Nephron progenitor cell (in vitro differentiated cells): ENCODE results near the gene EFNB2.

Experiments used
- DNase-seq: peaks from one replicate; pipeline ENCODE4 v3.0.0; 2021
- H3K27ac Mint-ChIP-seq: 2 replicates; pipeline ENCODE4 v1.8.0; 2021; ENCODE audit warnings: mild to moderate bottlenecking, moderate library complexity, mixed read lengths
- H3K27me3 Mint-ChIP-seq: 2 replicates; pipeline ENCODE4 v1.8.0; 2021; ENCODE audit warnings: mild to moderate bottlenecking, low read depth, mixed read lengths; ENCODE audit not compliant: poor library complexity
- H3K36me3 Mint-ChIP-seq: 2 replicates; pipeline ENCODE4 v1.8.0; 2021; ENCODE audit warnings: low read depth, mixed read lengths
- H3K4me1 Mint-ChIP-seq: 2 replicates; pipeline ENCODE4 v1.8.0; 2021; ENCODE audit warnings: mixed read lengths
- H3K4me3 Mint-ChIP-seq: 2 replicates; pipeline ENCODE4 v1.8.0; 2021; ENCODE audit warnings: mild to moderate bottlenecking, moderate library complexity, mixed read lengths
- H3K9me3 Mint-ChIP-seq: 2 replicates; pipeline ENCODE4 v1.8.0; 2021; ENCODE audit warnings: mild to moderate bottlenecking, moderate library complexity, mixed read lengths
- TF ChIP-seq, protein P1 (sequence below): fragments of 200-600 bp; sonication (generic); IDR thresholded peaks from 2 replicates; pipeline ENCODE4 v1.5.0; 2021; ENCODE audit warnings: antibody characterized with exemption

EFNB2 gene

GRCh38 chr13:106478116-106478515 lies 57.3 kb downstream of the EFNB2 start:
- no peak for DNase-seq
- Mint-ChIP-seq H3K27me3 (peaks cover 13% of the 10 kb centered on the region), H3K4me3 (no peak overlapping the region), H3K27ac (no peak overlapping the region), H3K36me3 (peaks cover 14% of the 10 kb centered on the region), H3K4me1 (peaks cover 55% of the 10 kb centered on the region), H3K9me3 (peaks cover 23% of the 10 kb centered on the region)
- TF ChIP-seq, protein P1, sequence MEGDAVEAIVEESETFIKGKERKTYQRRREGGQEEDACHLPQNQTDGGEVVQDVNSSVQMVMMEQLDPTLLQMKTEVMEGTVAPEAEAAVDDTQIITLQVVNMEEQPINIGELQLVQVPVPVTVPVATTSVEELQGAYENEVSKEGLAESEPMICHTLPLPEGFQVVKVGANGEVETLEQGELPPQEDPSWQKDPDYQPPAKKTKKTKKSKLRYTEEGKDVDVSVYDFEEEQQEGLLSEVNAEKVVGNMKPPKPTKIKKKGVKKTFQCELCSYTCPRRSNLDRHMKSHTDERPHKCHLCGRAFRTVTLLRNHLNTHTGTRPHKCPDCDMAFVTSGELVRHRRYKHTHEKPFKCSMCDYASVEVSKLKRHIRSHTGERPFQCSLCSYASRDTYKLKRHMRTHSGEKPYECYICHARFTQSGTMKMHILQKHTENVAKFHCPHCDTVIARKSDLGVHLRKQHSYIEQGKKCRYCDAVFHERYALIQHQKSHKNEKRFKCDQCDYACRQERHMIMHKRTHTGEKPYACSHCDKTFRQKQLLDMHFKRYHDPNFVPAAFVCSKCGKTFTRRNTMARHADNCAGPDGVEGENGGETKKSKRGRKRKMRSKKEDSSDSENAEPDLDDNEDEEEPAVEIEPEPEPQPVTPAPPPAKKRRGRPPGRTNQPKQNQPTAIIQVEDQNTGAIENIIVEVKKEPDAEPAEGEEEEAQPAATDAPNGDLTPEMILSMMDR = no peak

- TF ChIP-seq, protein P1 = no peak
- no peak for DNase-seq
- Mint-ChIP-seq H3K36me3 (peaks cover 10% of the 10 kb centered on the region), H3K9me3 (peaks cover 16% of the 10 kb centered on the region), H3K4me1 (peaks cover 63% of the 10 kb centered on the region), H3K27me3 (peaks cover 15% of the 10 kb centered on the region), H3K4me3 (no peak overlapping the region), H3K27ac (no peak overlapping the region)
Measured at GRCh38 chr13:106477303-106477702, 58.2 kb downstream of the EFNB2 start.

DNA sequence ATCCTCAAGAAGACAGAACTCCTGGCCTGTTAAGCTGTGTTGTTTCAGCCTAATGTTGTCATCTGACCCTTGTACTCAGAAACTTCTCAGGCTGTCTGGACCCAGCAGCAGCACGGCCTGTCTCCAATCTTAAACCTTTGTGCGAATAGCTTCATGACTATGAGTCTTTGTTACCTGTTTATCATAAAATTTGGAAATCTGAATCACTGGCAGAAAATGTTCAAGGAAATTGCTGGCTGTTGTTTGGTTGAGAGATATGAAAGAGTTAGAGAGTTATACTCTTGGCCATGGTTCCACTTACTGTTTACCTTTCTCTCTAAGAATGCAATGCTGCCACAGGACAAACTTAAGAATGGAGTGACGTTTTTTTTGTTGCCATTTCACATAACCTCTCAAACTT lies 59.6 kb downstream of the EFNB2 start:
- no peak overlapping the region for H3K4me3 Mint-ChIP-seq
- H3K27me3 Mint-ChIP-seq = peaks cover 15% of the 10 kb centered on the region
- H3K27ac Mint-ChIP-seq = peak overlapping the region; percentile 83
- TF ChIP-seq, protein P1 = no peak
- DNase-seq = no peak
- H3K36me3 Mint-ChIP-seq = peaks cover 8% of the 10 kb centered on the region
- peaks cover 11% of the 10 kb centered on the region for H3K9me3 Mint-ChIP-seq
- peaks cover 74% of the 10 kb centered on the region for H3K4me1 Mint-ChIP-seq

DNA sequence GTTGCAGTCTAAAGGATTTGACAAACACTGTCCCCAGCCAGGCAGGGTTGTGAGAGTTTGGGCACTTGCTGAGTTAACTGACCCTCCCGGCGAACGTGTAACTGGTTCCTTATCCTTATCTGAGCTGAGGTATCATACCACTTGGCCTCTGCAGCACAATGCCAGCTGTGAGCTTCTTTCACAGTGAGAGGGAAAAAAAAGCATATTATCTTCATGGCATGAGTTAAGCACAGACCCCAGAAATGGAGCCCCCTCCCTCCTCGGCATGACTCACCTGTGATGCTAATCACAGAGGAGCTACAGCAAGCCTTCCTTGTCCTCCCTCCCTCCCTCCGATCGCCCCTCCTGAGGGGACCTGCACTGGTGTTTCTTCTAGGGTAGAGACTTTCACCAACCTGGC lies 60.5 kb downstream of the EFNB2 start:
- no peak overlapping the region for H3K4me3 Mint-ChIP-seq
- H3K9me3 Mint-ChIP-seq = peaks cover 8% of the 10 kb centered on the region
- peak overlapping the region; percentile 15 for H3K27ac Mint-ChIP-seq
- DNase-seq = no peak
- TF ChIP-seq, protein P1 = no peak
- H3K36me3 Mint-ChIP-seq = no peaks in the 10 kb centered on the region
- peaks cover 15% of the 10 kb centered on the region for H3K27me3 Mint-ChIP-seq
- H3K4me1 Mint-ChIP-seq = peaks cover 73% of the 10 kb centered on the region

- DNase-seq = no peak
- H3K27me3 Mint-ChIP-seq = peaks cover 13% of the 10 kb centered on the region
- H3K27ac Mint-ChIP-seq = no peak overlapping the region
- TF ChIP-seq, protein P1 = no peak
- peaks cover 15% of the 10 kb centered on the region for H3K9me3 Mint-ChIP-seq
- peaks cover 78% of the 10 kb centered on the region for H3K4me1 Mint-ChIP-seq
- H3K36me3 Mint-ChIP-seq = no peaks in the 10 kb centered on the region
- no peak overlapping the region for H3K4me3 Mint-ChIP-seq
Measured at GRCh38 chr13:106473154-106473553, 62.3 kb downstream of the EFNB2 start.

GRCh38 chr13:106472621-106473020 lies 62.8 kb downstream of the EFNB2 start:
- H3K4me1 Mint-ChIP-seq = peaks cover 78% of the 10 kb centered on the region
- H3K9me3 Mint-ChIP-seq = peaks cover 13% of the 10 kb centered on the region
- H3K4me3 Mint-ChIP-seq = no peak overlapping the region
- peaks cover 11% of the 10 kb centered on the region for H3K27me3 Mint-ChIP-seq
- no peaks in the 10 kb centered on the region for H3K36me3 Mint-ChIP-seq
- DNase-seq = no peak
- H3K27ac Mint-ChIP-seq = peak overlapping the region; percentile 49
- TF ChIP-seq, protein P1 = no peak
